HG02970 (cell line): ENCODE results near the gene ZDHHC19.
"Not testable (repeated sequence)": the region's sequence is repeated elsewhere in the genome, so short reads cannot be mapped to it uniquely, and the experiment has no call there.

Experiments
- ATAC-seq: cut with Tn5 transposase; IDR thresholded peaks from one replicate; pipeline ENCODE4 v1.9.1; 2021; ENCODE audit warnings: mild to moderate bottlenecking, moderate library complexity, moderate number of reproducible peaks; ENCODE audit not compliant: unreplicated experiment, low FRiP score

ZDHHC19 gene, protein sequence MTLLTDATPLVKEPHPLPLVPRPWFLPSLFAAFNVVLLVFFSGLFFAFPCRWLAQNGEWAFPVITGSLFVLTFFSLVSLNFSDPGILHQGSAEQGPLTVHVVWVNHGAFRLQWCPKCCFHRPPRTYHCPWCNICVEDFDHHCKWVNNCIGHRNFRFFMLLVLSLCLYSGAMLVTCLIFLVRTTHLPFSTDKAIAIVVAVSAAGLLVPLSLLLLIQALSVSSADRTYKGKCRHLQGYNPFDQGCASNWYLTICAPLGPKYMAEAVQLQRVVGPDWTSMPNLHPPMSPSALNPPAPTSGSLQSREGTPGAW

GRCh38 chr3:196210673-196211556 is at the start of gene ZDHHC19:
TSS of gene ZDHHC19 (minus strand) at chr3:196211400. CDS start at chr3:196211315, 85 bp downstream.
- no peak for ATAC-seq

DNA sequence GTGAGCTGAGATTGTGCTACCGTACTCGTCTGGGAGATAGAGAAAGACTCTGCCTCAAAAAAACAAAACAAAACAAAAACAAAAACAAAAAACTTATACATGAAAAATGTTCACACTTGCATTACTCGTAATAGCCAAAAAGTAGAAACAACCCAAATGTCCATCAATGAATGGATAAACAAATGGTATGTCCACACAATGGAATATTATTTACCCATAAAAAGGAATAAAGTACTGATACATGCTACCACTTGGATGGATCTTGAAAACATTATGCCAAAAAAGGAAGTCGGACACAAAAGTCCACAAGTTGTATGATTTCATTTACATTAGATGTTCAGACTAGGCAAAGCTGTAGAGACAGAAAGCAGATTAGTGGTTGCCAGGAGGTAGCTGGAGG is 49.6 kb upstream of the ZDHHC19 start:
- ATAC-seq = no peak

DNA sequence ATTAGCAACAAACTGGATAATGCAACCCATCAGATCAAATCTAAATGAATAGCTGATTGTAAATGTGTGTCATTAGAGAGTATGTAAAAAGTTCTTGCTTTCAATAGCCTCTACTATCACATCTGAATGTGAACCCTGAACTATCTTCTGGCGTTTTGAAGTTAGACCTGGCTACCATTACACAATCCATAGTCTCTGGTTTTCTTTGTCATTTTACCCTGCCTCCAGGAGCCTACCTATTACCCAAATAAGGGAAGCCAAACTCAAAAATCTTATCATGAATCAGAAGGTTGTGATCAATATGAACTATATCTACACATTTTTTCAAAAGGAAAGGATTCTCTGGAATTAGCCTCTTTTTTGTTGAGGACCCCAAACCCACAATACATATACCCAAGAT is 44.6 kb upstream of the ZDHHC19 start:
- no peak for ATAC-seq

GRCh38 chr3:196254376-196255283 is 43.4 kb upstream of the ZDHHC19 start:
- ATAC-seq = no peak

DNA sequence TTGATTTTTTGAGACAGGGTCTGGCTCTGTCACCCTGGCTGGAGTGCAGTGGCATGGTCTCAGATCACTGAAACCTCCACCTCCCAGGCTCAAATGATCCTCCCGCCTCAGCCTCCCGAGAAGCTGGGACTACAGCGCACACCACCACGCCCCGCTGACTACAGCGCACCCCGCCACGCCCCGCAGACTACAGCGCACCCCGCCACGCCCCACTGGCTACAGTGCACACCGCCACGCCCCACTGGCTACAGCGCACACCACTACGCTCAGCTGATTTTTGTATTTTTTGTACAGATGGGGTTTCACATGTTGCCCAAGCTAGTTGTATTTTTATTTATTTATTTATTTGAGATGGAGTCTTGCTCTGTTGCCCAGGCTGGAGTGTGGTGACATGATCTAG is 40.7 kb upstream of the ZDHHC19 start:
- no peak for ATAC-seq

DNA sequence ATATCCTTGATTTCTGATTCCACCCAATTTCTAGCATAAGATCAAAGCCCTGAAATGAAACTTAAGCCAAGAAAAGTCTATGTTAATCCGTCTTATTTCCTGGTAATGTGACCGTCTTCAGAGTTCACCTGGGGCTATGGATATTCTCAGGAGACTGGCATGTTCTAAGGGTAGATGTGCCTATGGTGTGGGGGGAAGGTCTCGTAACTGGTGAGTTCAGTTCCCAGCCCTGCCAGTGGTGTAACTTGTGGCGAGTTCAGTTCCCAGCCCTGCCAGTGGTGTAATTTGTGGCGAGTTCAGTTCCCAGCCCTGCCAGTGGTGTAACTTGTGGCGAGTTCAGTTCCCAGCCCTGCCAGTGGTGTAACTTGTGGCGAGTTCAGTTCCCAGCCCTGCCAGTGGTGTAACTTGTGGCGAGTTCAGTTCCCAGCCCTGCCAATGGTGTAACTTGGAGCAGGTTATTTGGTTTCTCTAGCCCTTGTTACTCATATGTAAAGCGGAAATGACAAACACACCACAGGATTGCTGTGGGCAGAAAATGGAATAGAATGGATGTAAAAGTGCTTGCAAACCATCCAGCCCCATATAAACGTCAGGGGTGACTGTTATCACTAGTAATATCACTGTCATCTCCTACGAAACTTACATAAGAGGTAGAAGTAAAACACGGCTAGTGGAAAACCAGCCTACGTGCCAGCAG is 35.6 kb upstream of the ZDHHC19 start:
- no peak for ATAC-seq

DNA sequence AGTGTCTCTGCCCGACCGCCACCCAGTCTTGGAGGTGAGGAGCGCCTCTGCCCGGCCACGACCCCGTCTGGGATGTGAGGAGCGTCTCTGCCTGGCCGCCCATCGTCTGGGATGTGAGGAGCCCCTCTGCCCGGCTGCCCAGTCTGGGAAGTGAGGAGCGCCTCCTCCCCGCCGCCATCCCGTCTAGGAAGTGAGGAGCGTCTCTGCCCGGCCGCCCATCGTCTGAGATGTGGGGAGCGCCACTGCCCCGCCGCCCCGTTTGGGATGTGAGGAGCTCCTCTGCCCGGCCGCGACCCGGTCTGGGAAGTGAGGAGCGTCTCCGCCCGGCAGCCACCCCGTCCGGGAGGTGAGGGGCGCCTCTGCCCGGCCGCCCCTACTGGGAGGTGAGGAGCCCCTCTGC is 33.0 kb upstream of the ZDHHC19 start:
- ATAC-seq = not testable (repeated sequence)

DNA sequence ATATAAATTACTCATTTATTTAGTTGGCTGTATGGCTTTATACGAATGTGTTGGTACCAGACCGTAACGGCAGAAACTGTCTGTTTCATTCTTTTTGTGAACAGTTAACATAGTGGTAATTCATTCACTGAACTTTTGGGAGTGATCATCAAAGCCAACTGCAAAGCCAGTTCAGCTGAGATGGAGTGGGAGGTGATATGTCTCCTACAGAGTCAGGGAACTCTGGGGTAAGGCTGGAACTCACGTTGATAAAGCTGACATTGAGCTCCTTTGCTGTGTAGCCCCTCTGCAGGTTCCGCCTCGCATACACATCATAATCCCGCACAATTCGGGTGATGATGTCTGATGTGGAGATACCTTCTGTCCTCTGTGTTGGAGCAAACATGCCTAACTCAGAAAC is 30.5 kb upstream of the ZDHHC19 start:
- ATAC-seq = no peak

GRCh38 chr3:196240424-196240823 is 29.2 kb upstream of the ZDHHC19 start:
- no peak for ATAC-seq

DNA sequence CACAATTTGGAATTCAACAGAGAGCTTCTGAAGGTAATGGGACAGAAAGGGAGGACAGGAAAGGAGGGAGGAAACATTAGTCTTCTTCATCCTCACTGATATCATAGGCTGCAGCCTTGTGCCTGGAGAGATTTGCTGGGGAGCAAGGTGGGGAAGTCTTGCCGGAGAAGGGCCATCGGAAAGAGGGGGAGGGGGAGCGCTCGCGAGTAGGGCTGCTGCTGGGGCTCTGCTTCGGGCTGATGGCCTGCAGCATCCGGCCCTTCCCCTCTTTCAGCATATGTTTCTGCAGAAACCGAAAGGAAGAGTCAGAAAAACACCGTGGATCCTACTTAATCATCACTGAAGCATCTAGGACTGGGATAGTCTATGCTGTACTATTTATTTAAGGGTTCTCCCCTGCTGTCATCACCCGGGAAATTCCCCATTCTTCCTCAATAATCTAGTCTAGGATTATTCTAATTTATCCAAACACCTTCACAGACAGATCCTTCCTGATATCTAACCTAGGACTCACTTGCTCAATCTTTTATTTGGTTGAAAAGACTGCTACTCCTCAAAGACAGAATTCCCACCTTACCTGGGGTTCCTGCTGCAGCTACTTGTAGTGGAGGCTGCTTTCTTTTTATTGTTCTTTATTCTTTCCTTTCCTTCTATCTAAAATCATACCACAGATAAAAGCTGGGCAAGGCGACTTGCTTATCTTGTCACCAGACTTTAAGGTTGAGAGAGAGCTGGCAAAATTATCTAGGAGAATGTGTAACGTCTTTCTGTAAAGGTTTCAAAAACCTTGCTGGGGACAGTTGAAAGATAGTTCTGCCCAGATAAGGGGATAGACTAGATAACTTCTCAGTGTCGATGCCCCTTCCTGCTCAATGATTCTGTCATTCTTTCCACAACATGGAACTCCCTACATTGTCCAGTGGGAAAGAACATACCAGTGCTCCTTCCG is 27.7 kb upstream of the ZDHHC19 start:
- ATAC-seq = no peak

- ATAC-seq = no peak
Observed at GRCh38 chr3:196237203-196237602, 26.0 kb upstream of the ZDHHC19 start.

- no peak for ATAC-seq
Observed at GRCh38 chr3:196236223-196236622, 25.0 kb upstream of the ZDHHC19 start.

GRCh38 chr3:196235452-196236122 is 24.4 kb upstream of the ZDHHC19 start:
- ATAC-seq = no peak

DNA sequence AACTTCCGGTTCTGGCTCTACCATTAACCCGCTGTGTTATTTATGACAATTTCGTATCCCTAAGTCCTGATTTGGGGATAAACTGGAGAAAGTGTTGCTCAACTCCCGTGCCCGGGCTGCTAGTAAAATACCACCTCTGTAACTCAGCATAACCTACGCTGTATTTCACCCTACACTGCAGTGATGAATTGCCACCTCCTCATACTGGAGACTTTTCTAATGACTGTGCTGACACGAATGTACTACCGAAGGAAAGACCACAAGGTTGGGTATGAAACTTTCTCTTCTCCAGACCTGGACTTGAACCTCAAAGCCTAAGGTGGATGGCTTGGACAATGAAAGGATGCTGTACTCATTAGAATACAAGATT is 21.7 kb upstream of the ZDHHC19 start:
- ATAC-seq = no peak

- ATAC-seq = no peak
Observed at GRCh38 chr3:196232154-196232881, 21.1 kb upstream of the ZDHHC19 start.

DNA sequence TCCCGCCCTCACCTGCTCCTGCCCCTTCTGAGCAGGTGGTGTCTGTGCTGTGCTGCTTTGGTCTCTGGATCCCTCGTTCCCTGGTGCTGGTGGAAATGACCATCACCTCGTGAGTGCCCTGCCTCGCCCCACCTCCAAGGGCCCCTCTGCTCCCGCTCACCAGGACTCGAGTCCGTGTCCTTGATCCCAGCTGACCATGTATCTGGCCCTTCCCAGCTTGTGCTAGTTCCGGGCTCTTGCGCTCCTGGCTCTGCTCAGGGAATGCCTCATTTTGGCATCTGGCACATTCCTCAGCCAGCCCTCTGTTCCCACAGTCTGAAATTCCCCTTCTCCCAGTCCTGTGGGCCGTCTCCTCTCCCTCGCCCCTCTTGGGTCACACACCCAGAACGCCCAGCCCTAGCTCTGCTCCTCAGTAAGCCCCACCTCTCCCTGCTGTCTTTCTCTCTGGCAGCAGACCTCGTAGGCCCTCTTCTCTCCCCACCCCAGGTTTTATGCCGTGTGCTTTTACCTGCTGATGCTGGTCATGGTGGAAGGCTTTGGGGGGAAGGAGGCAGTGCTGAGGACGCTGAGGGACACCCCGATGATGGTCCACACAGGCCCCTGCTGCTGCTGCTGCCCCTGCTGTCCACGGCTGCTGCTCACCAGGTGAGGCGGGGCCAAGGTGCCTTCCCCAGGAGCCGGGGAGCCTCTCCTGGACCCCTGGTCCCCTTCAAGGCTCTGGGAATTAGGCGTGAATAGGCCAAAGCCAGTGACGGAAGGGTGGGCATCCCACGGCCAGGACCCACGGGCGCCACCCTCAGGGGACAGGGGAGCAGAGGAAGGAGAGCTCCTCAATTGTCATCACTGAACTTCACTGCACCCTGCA is 16.7 kb upstream of the ZDHHC19 start:
- no peak for ATAC-seq

- no peak for ATAC-seq
Observed at GRCh38 chr3:196227121-196227561, 15.9 kb upstream of the ZDHHC19 start.
